IMR-90 (cell line): ENCODE measurements around the gene CTBP2. TPM values are rescaled to one million over a fixed set of nuclear protein-coding genes. Genes with fewer than 3 reads are reported as not detected.

Source experiments
- ATAC-seq: fragments of 200-7000 bp; cut with Tn5 transposase; 2 replicates; pipeline ENCODE4 v1.9.1; 2020; ENCODE audit warnings: low read depth, mild to moderate bottlenecking, moderate library complexity
- BruUV-seq: library from RNA; stranded (reverse); fragments of 400-500 nt; replicated peaks from 2 replicates; lab custom pipeline; 2021; lab: Mats Ljungman, UMichigan
- CTCF ChIA-PET: fragments of 300-600 bp; formaldehyde crosslinking; extraction: SDS; loops from one replicate; lab custom pipeline; 2021; ENCODE audit warnings: antibody characterized with exemption; lab: Yijun Ruan, JAX
- POLR2A ChIA-PET: fragments of 300-600 bp; sonication (Branson Sonifier 250); formaldehyde crosslinking; loops from one replicate; lab custom pipeline; 2022; ENCODE audit warnings: antibody characterized with exemption; ENCODE audit not compliant: unreplicated experiment; lab: Charles Lee
- DNase-seq: peaks from one replicate; pipeline ENCODE4 v3.0.0; 2013
- H2AFZ ChIP-seq: replicated peaks from 2 replicates; pipeline ENCODE3; 2013; ENCODE audit warnings: low read length, mild to moderate bottlenecking; ENCODE audit not compliant: poor library complexity
- H2AK5ac ChIP-seq: 2 replicates; pipeline ENCODE4 v1.6.1; 2013; ENCODE audit warnings: low read depth, low read length, inconsistent platforms
- H2AK9ac ChIP-seq: replicated peaks from 2 replicates; pipeline ENCODE3; 2013; ENCODE audit warnings: mild to moderate bottlenecking, low read depth, low read length, moderate library complexity; ENCODE audit not compliant: poor library complexity
- H2BK120ac ChIP-seq: 2 replicates; pipeline ENCODE4 v1.6.1; 2013; ENCODE audit warnings: low read depth, low read length, inconsistent platforms
- H2BK15ac ChIP-seq: 3 replicates; pipeline ENCODE4 v1.6.1; 2013; ENCODE audit warnings: low read depth, low read length, inconsistent platforms
- H2BK20ac ChIP-seq: 2 replicates; pipeline ENCODE4 v1.6.1; 2013; ENCODE audit warnings: low read depth, mild to moderate bottlenecking, inconsistent platforms, low read length, moderate library complexity
- H2BK5ac ChIP-seq: 2 replicates; pipeline ENCODE4 v1.6.1; 2013; ENCODE audit warnings: mild to moderate bottlenecking, low read depth, low read length, inconsistent platforms; ENCODE audit not compliant: poor library complexity, severe bottlenecking
- H3K14ac ChIP-seq: replicated peaks from 2 replicates; pipeline ENCODE4 v1.6.1; 2013; ENCODE audit warnings: low read depth, low read length, inconsistent platforms
- H3K18ac ChIP-seq: 2 replicates; pipeline ENCODE4 v1.6.1; 2013; ENCODE audit warnings: low read depth, low read length, control low read depth
- H3K23ac ChIP-seq: 2 replicates; pipeline ENCODE4 v1.6.1; 2013; ENCODE audit warnings: low read depth, low read length, inconsistent platforms
- H3K27ac ChIP-seq: 2 replicates; pipeline ENCODE4 v1.5.1; 2013; ENCODE audit warnings: mild to moderate bottlenecking, control low read depth, low read length; ENCODE audit not compliant: insufficient read depth
- H3K27me3 ChIP-seq: 2 replicates; pipeline ENCODE4 v1.6.1; 2013; ENCODE audit warnings: low read length; ENCODE audit not compliant: control insufficient read depth, insufficient read depth
- H3K36me3 ChIP-seq: 2 replicates; pipeline ENCODE4 v1.6.1; 2013; ENCODE audit warnings: low read length, mixed read lengths; ENCODE audit not compliant: control insufficient read depth, insufficient read depth
- H3K4ac ChIP-seq: 2 replicates; pipeline ENCODE4 v1.6.1; 2013; ENCODE audit warnings: low read depth, low read length, inconsistent platforms
- H3K4me1 ChIP-seq: 2 replicates; pipeline ENCODE4 v1.6.1; 2013; ENCODE audit warnings: low read length, mixed read lengths; ENCODE audit not compliant: control insufficient read depth, insufficient read depth
- H3K4me2 ChIP-seq: 2 replicates; pipeline ENCODE4 v1.6.1; 2013; ENCODE audit warnings: low read depth, mild to moderate bottlenecking, control low read depth, low read length, moderate library complexity
- H3K4me3 ChIP-seq: 2 replicates; pipeline ENCODE4 v1.5.1; 2013; ENCODE audit warnings: low read depth, mild to moderate bottlenecking, control low read depth, low read length, moderate library complexity; ENCODE audit not compliant: insufficient read depth
- H3K56ac ChIP-seq: 2 replicates; pipeline ENCODE4 v1.6.1; 2013; ENCODE audit warnings: low read length, inconsistent platforms; ENCODE audit not compliant: insufficient read depth; ENCODE audit errors: extremely low read depth
- H3K79me1 ChIP-seq, 2 experiments: 2 replicates each; pipeline ENCODE4 v1.6.1; 2013; ENCODE audit warnings: low read length in 2 of 2, inconsistent platforms in 1 of 2, low read depth in 1 of 2
- H3K9ac ChIP-seq: 2 replicates; pipeline ENCODE4 v1.6.1; 2013; ENCODE audit warnings: low read depth, low read length, control low read depth
- H3K9me1 ChIP-seq: 2 replicates; pipeline ENCODE4 v1.6.1; 2013; ENCODE audit warnings: low read length, inconsistent platforms; ENCODE audit not compliant: insufficient read depth
- H3K9me3 ChIP-seq: 2 replicates; pipeline ENCODE4 v1.6.1; 2013; ENCODE audit warnings: low read length; ENCODE audit not compliant: control insufficient read depth, insufficient read depth
- H4K20me1 ChIP-seq: 2 replicates; pipeline ENCODE4 v1.6.1; 2013; ENCODE audit warnings: low read length, inconsistent platforms; ENCODE audit not compliant: insufficient read depth
- H4K5ac ChIP-seq: 2 replicates; pipeline ENCODE4 v1.6.1; 2013; ENCODE audit warnings: mild to moderate bottlenecking, low read depth, low read length, control low read depth
- H4K8ac ChIP-seq, 2 experiments: 2 replicates each; pipeline ENCODE4 v1.6.1; 2013; ENCODE audit warnings: low read depth in 2 of 2, low read length in 2 of 2, control low read depth in 1 of 2, inconsistent platforms in 1 of 2
- H4K91ac ChIP-seq: 2 replicates; pipeline ENCODE4 v1.6.1; 2013; ENCODE audit warnings: low read depth, low read length, inconsistent platforms; ENCODE audit not compliant: insufficient read depth
- FOS ChIP-seq: fragments of 150-350 bp; IDR thresholded peaks from 2 replicates; pipeline ENCODE4 v1.6.1; 2016; ENCODE audit warnings: low read depth, low read length
- WGBS, 2 experiments: methylation state at CpG; one replicate each; pipeline versions ENCODE4 v1.1.5 to v1.1.7; 2013; ENCODE audit warnings: missing lambda C conversion rate in 2 of 2; ENCODE audit not compliant: insufficient read length in 1 of 2; ENCODE audit errors: extremely low coverage in 2 of 2; 5-methylcytosine and 5-hydroxymethylcytosine counted together
- dilution Hi-C: fragments of 300-500 bp; cut with HindIII; formaldehyde crosslinking; loops from one replicate; pipeline ENCODE4 v1.14.3; 2018; ENCODE audit warnings: low sequenced_read_pairs; ENCODE audit not compliant: unreplicated experiment
- in situ Hi-C: fragments of 300-500 bp; cut with MboI; formaldehyde crosslinking; loops from 3 replicates; pipeline ENCODE4 v1.14.3; 2019; ENCODE audit warnings: low sequenced_read_pairs, inconsistent platforms, mixed read lengths
- intact Hi-C: fragments of 100-400 bp; cut with micrococcal nuclease; formaldehyde crosslinking; loops from 2 replicates; pipeline ENCODE4 v1.10.0; 2022
- polyA plus RNA-seq, 3 experiments: library from polyadenylated mRNA; depleted of rRNA; stranded (reverse); fragments of >200 nt; gene quantifications; 2 replicates each; pipeline ENCODE4 v1.2.3, GENCODE V29; 2012; ENCODE audit warnings: low replicate concordance in 1 of 3
- total RNA-seq: library from RNA; depleted of rRNA; stranded (reverse); fragments of >200 nt; gene quantifications from 2 replicates; pipeline ENCODE4 v1.2.3, GENCODE V29; 2012

Gene CTBP2
- total and polyA plus RNA-seq, 2 of the 4 experiments (the other 2 are of a cell fraction) = 81.0 to 86.6 TPM

DNA sequence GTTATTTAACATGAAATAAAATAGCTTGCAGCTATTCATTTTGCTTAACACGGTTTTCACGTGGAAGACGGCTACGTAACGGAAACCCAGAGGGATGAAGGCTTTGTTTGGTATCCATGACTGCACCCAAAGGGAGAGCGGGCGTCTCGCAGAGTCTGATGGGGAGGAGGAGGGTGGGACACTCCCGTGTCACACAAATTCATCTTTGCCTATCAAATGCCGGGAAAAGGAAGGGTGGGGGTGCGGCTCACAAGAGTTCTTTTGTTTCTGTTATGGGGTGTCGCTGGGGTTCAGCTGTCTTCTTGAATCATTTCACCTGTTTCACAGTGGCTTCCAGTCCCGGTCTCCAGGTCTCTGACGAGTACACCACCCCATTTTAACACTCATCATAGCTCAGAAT, 110.0 kb downstream of the CTBP2 start:
- H2BK120ac ChIP-seq = no peak overlapping the region
- ChIA-PET CTCF (no interaction called here), POLR2A (no interaction called here)
- ATAC-seq = no peak
- no peak overlapping the region for H4K5ac ChIP-seq
- no peak overlapping the region for H2AK5ac ChIP-seq
- no peak overlapping the region for H2BK20ac ChIP-seq
- in situ Hi-C loops (loop anchor here (10.0 kb wide), 1 partner anchor 104 kb away; no protein-coding TSS in a partner anchor), dilution Hi-C loops (no loop called here), intact Hi-C loops (no loop called here)
- H2AFZ ChIP-seq = no peak overlapping the region
- no peak overlapping the region for H3K9ac ChIP-seq
- BruUV-seq = no TSS peak
- H3K27ac ChIP-seq = no peak overlapping the region
- no peak overlapping the region for H3K56ac ChIP-seq
- H4K20me1 ChIP-seq = peaks cover 64% of the 10 kb centered on the region
- no peaks in the 10 kb centered on the region for H3K27me3 ChIP-seq
- H2BK5ac ChIP-seq = no peak overlapping the region
- peaks cover 2% of the 10 kb centered on the region; the same call in 1 of the 2 replicates for H3K36me3 ChIP-seq
- peaks cover 10% of the 10 kb centered on the region for H3K9me1 ChIP-seq
- H2AK9ac ChIP-seq = no peak overlapping the region
- WGBS, 2 experiments = no CpG with 5 or more reads among the region's 14 CpGs
- TF ChIP-seq FOS = no peak
- no peak overlapping the region for H3K4ac ChIP-seq
- no peak overlapping the region for H4K8ac ChIP-seq
- peaks cover 48 to 93% of the 10 kb centered on the region in 2 experiments for H3K79me1 ChIP-seq
- H4K91ac ChIP-seq = no peak overlapping the region
- H3K23ac ChIP-seq = no peak overlapping the region
- no peak overlapping the region for H3K4me2 ChIP-seq
- no peak overlapping the region for H3K18ac ChIP-seq
- H3K14ac ChIP-seq = no peak overlapping the region
- H2BK15ac ChIP-seq = no peak overlapping the region
- no peak overlapping the region for H3K4me3 ChIP-seq
- H3K4me1 ChIP-seq = peaks cover 17% of the 10 kb centered on the region
- no peak for DNase-seq
- H3K9me3 ChIP-seq = no peaks in the 10 kb centered on the region
